HS-5 (cell line): Measurements from ENCODE around the gene OGFR.
A peak's percentile ranks its signal among the peaks of the same experiment; 100 is the strongest.

Experiments
- DNase-seq: peaks from one replicate; pipeline ENCODE4 v3.0.0-alpha.2; 2012; ENCODE audit warnings: low read depth

OGFR gene

GRCh38 chr20:62782149-62782892 is 22.3 kb upstream of the OGFR start:
- no peak for DNase-seq

- DNase-seq: no peak
These were observed 21.7 kb upstream of the OGFR start for GRCh38 chr20:62782893-62783278.

- no peak for DNase-seq
These were observed 20.1 kb upstream of the OGFR start for GRCh38 chr20:62784497-62784896.

GRCh38 chr20:62785393-62785792 is 19.2 kb upstream of the OGFR start:
- no peak for DNase-seq

GRCh38 chr20:62786157-62786556 is 18.5 kb upstream of the OGFR start:
- DNase-seq: no peak

GRCh38 chr20:62787321-62787720 is 17.3 kb upstream of the OGFR start:
- no peak for DNase-seq

GRCh38 chr20:62787866-62788265 is 16.8 kb upstream of the OGFR start:
- no peak for DNase-seq

- no peak for DNase-seq
These were observed 16.0 kb upstream of the OGFR start for GRCh38 chr20:62788607-62789006.

GRCh38 chr20:62790075-62790474 is 14.6 kb upstream of the OGFR start:
- DNase-seq: no peak

GRCh38 chr20:62791301-62792181 is 13.1 kb upstream of the OGFR start:
- DNase-seq: peak; percentile 73

- peak; percentile 33 for DNase-seq
These were observed 12.3 kb upstream of the OGFR start for GRCh38 chr20:62792182-62792939.

GRCh38 chr20:62792940-62793756 is 11.5 kb upstream of the OGFR start:
- no peak for DNase-seq

- no peak for DNase-seq
These were observed 11.0 kb upstream of the OGFR start for GRCh38 chr20:62793757-62794006.

GRCh38 chr20:62794007-62794724 is 10.5 kb upstream of the OGFR start:
- peak; percentile 80 for DNase-seq

GRCh38 chr20:62795023-62795761 is 9.4 kb upstream of the OGFR start:
- DNase-seq: no peak

GRCh38 chr20:62796699-62797491 is 7.7 kb upstream of the OGFR start:
- DNase-seq: no peak

- DNase-seq: no peak
These were observed 6.7 kb upstream of the OGFR start for GRCh38 chr20:62797671-62798532.

- no peak for DNase-seq
These were observed 5.6 kb upstream of the OGFR start for GRCh38 chr20:62799036-62799435.

- no peak for DNase-seq
These were observed 5.2 kb upstream of the OGFR start for GRCh38 chr20:62799459-62799858.
